Ovary (tissue), 3 donors: ENCODE data around the gene USP49.

Source experiments
- CTCF ChIP-seq, 3 donors: fragments of 450-650 bp in 2 of 3; fragments of 200-600 bp in 1 of 3; IDR thresholded peaks; one replicate each; pipeline versions ENCODE4 v1.5.1 to v1.8.0; 2016 to 2022; ENCODE audit warnings: antibody characterized with exemption in 3 of 3, mild to moderate bottlenecking in 1 of 3
- EP300 ChIP-seq: sonication (generic); formaldehyde crosslinking; IDR thresholded peaks from one replicate; pipeline ENCODE4 v1.6.1; 2017; ENCODE audit warnings: antibody characterized with exemption
- POLR2A ChIP-seq: fragments of 450-650 bp; IDR thresholded peaks from one replicate; pipeline ENCODE4 v1.6.1; 2017; ENCODE audit warnings: antibody characterized with exemption, mild to moderate bottlenecking, moderate library complexity
- donor health status: DM: no; HTN: no; CAD: no.

- TF ChIP-seq CTCF (IDR thresholded peaks at IDR 0.05) (no peak), EP300 (no peak), POLR2A (no peak)
Observed at GRCh38 chr6:41914343-41914742, 19.2 kb upstream of the USP49 start.
